Measurements from ENCODE around the gene SNRNP200.

GRCh38 chr2:96305091-96305978 is at the start of gene SNRNP200:
- TF ChIP-seq POLR2A (IDR thresholded peaks at IDR 0.05; ENCODE audit: low read depth, low read length): peak; percentile 93
- TF ChIP-seq POLR2AphosphoS5 (IDR thresholded peaks at IDR 0.05; ENCODE audit: low read depth, low read length): peak; percentile 95
- TF ChIP-seq TAF1 (IDR thresholded peaks at IDR 0.05; ENCODE audit: borderline replicate concordance, low read depth, low read length): peak; percentile 67
